Stimulated activated CD4-positive, alpha-beta T cell treated with anti-CD3 and anti-CD28 coated beads, Interleukin-4, amount 100 ng/mL, for 4 hours (primary cell): Measurements from ENCODE around the gene RECK.
"Not testable (repeated sequence)": the region's sequence is repeated elsewhere in the genome, so short reads cannot be mapped to it uniquely, and the experiment has no call there.

Source experiments
- DNase-seq, 2 experiments: peaks; one replicate each; pipeline ENCODE4 v3.0.0-alpha.2; 2020

RECK gene

DNA sequence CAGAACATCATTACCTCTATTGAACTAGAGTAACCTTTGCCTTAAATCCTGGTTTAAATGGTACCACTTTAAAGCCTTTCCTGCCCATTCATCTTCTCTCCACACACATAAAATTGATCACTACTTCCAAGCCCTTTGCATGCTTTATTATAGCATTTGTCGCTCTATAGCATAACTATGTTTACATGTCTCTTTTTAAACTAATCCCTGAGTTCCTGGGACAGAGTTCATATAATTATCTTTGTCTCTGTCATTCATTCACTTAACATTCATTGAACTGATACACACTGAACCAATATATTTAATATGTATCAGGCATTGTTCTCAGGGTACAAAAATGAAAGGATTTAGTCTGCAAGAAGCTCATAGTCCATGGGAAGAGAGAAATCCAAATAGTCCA, 37.3 kb downstream of the RECK start:
- DNase-seq = no peak

DNA sequence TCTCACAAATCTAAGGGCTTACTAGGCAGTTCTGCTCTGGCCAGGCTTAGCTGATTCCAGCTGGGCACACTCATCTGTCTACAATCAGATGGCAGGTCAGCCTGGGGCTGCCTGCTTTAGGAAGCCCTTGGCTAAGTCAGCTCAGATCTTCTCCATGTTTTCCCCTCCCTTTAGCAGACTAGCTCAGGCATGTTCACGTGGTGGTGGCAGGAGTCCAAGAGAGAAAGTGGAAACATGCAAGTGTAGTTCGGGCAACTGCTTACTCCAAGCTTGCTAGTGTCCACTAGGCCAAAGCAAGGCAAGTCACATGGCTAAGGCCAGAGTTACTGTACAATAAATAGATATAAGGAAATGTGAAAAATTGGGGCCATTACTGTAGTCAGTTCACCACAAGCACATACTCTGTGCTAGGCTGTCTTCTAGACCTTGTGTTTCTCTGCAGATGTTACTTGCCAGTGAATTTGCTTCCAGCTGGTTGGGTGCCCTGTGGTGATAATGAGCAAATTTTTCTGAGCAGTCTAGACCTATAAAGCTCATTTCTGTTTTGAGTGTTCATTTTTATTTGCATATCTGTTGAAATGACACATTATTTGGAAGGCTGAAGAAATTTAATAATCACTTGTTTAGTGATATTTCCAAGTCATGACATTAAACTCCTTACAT, 38.3 kb downstream of the RECK start:
- no peak for DNase-seq

DNA sequence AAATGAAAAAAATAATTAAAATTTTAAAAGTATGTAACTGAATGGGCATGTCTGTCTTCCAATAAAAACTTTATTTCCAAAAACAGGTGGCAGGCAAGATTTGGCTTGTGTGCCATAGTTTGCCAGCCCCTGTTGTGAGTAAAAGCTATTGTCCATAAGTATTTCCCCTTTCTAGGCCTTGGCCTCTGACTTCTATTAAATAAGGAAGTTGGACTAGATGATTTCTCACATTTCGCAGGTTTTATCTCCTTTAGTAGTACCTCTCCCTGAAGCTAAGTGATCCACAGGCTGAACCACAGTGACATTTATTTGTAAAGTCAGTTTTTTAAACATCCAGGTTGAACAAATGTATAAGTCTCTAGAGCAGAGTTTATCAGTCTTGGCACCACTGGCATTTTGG, 41.3 kb downstream of the RECK start:
- DNase-seq = no peak

DNA sequence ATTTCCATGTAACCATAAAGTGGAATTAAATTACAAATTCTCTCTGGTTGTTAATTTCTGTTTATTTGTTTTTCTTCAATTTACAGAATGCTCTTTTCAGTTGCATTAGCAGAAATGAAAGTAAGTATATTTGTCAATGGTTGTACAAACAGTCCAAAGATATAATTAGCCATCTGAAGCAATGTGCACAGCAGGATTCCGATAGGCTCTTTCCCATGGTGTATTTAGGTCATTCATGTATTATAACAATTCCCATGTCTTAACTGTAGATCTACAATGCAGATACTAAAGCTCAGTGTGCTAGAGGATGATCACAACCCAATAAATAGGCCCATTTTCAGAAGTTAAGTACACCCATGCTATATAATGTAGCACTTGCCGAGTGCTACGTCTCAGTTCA, 43.8 kb downstream of the RECK start:
- no peak for DNase-seq

- DNase-seq = no peak
Observed at GRCh38 chr9:36082931-36083330, 46.2 kb downstream of the RECK start.

- DNase-seq = no peak
Observed at GRCh38 chr9:36086442-36086841, 49.7 kb downstream of the RECK start.

GRCh38 chr9:36087054-36087453, 50.3 kb downstream of the RECK start:
- DNase-seq = not testable (repeated sequence)

DNA sequence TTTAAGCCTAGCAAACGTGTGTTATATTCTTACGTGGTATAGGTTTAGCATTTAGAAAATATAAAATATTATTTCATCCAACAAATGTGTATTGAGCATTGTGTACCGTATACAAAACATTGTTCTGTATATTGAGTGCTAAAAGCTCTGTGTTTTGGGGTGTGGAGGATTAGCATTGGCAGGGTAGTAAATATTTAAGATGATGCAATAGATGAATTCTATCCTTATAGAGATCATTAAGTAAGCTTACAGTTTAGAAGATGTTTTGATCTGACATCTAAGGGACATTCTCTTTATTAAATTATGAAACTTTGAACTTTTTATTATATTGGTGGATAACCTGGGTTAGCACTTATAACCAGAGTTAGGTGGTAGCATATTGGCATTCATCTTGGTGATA, 51.3 kb downstream of the RECK start:
- no peak for DNase-seq

DNA sequence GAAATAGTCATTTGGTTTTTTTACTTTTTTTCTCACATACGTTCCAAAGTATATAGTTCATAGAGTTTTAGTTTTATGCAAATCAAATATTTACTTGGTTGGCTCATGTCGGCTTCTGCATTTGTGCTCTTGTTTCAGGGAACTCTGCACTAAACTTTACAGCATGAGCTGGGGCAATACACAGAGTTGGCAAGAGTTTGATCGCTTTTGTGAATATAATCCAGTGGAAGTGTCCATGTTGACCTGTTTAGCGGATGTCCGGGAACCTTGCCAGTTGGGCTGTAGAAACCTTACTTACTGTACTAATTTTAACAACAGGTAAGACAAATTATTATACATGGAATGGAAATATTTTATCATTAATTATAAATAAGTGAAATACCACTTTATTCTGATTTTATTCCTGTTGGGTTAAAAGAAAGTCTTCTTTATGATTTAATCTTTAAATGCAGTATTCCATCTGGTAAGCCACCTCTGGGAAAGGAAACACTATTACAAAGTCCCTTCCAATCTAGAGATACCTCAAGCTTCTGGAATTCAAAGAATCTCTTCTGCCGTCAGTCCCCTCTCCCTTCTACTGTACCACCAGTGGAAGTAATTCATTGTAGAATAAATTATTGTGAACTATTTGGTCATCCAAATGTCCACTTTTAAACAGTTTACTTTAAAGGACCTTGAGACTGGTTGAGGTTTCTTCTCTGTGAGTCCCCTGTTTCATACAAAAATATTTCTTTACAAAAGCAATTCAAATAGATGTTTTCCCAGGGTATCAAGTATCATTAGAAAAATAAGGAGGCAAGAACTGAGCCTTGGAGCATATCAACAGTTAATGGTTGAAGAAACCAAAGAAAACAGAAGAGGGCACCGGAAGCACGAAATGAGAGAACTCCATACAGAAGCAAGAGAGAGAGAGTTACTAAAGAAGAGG, 54.6 kb downstream of the RECK start:
- no peak for DNase-seq

GRCh38 chr9:36092014-36092413, 55.3 kb downstream of the RECK start:
- no peak for DNase-seq

DNA sequence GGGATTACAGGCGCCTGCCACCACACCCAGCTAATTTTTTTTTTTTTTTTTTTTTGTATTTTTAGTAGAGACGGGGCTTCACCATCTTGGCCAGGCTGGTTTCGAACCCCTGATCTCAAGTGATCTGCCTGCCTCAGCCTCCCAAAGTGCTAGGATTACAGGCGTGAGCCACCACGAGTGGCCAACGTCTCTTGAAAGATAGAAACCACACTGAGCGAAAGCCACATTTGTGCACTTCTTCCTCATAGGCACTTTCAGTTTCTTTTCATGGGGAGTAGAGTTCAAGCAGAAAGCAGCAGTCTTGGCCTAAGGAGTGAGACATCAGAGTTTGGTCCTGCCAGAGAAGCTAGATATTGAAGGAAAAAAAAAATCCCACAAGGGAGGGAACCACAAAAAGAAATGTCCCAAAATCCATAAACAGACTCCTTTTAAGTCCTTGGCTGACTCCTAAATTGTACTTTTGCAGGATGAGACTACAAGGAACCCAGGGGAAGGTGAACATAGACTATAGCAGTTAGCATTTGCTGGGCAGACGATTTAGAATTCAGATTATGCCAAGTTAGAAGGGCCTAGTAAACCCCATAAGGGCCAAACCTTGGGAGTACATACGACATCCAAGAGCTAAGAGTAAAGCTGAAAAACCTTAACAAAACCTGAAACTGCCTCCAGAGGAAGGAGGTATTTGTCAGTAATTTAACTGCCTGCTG, 55.9 kb downstream of the RECK start:
- peak; percentile 7 to 38 for DNase-seq

DNA sequence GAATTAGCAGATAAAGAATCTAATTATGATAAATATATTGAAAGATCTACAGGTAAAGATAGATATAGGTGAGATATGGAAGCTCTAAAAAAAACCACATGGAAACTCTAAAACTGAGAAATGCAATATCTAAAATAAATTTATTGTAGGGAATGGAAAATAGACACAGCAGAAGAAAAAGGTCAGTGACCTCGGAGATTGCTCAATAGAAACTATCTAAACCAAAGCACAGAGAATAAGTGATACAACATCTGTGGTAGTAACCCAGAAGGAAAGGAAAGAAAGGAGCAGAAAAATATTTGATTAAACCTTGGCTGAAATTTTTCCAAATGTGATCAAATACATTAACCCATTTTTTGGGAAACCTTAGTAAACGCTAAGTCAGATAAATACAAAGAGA, 56.7 kb downstream of the RECK start:
- no peak for DNase-seq

DNA sequence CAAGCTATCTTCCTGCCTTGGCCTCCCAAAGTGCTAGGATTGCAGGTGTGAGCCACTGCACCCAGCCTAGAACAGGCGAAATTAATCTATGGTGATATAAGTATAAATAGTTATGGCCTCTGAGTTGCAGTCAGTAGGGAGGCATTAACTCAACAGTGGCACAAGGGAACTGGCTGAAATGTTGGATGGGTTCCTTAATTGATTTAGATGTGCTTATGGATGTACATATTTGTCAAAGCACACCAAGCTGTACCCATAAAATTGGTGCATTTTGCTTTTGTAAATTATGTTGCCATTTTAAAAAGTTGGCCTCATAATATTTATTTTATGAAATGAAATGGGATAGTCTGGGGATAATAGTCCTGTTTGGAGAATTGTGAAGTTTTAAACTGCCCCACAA, 63.0 kb downstream of the RECK start:
- no peak for DNase-seq

GRCh38 chr9:36100532-36100931, 63.8 kb downstream of the RECK start:
- no peak for DNase-seq

DNA sequence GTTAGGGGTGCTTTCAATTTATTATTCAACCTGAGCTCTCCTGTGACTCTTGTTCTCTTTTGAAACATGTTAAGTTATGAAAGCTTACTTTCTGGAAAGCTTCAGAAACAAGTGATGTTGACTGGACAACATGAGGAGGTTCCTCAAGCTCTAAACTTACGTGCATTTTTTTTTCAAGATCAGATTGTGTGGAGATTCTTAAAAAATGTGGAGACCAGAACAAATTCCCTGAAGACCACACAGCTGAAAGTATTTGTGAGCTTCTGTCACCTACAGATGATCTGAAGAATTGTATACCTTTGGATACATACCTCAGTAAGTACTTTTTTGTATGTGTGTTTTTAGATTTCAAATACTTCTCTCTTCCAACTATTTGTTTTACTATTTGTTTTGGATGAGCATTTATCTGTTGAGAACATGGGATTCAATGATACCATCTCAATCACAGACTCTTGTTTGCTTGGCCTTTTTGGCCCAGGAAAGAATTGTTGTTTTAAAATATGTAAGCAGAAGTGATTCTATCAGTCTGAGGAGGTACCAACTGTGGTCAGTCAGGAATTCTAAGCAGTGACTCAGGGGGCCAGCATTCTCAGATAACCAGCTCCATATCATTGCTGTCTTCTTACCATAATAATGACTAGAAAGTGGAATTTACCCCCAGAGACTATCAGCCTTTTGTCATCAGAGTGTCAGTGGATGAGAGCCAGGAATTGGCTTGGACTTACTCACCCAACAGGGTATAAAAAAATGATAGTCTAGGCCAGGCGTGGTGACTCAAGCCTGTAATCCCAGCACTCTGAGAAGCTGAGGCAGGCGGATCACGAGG, 65.4 kb downstream of the RECK start:
- no peak for DNase-seq

GRCh38 chr9:36102742-36103495, 66.2 kb downstream of the RECK start:
- peak; percentile 85 to 87 for DNase-seq

GRCh38 chr9:36109071-36109470, 72.4 kb downstream of the RECK start:
- DNase-seq = no peak

DNA sequence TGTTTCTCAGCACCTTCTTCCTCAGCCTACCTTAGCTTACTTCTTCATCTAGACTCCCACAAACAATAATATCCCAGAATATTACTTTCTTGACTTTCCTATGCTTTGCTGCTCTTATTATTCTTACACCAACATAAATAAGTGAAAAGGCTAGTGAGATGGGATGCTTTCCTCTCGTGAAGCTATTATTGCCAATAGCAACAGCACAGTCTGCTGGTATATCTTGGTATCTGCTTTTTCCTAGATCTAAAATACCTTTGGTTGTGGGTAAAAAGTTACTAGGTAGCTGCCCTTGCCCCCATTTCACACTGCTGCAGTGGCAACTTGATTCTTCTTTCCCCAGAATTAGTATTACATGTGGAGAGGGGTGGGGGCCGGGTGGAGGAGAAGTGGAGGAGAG, 73.7 kb downstream of the RECK start:
- no peak for DNase-seq

DNA sequence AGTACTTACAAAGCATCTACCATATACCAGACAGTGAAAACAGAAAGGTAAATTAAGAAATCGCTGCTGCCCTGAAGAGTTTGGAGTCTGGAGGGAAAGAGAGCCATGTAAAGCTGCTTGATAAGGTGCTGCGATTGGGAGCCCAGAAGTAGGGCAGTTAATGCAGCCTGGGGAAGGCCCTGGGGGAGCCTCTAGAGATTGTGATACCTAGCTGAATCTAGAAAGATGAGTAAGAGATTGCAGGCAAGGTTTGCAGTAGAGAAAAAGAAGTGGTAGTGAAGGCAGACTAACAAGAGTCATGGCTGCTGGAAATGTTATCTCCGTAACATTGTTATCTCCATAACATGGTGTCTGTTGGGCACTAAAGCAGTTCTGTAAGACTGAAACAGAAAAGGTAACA, 75.8 kb downstream of the RECK start:
- DNase-seq = no peak

DNA sequence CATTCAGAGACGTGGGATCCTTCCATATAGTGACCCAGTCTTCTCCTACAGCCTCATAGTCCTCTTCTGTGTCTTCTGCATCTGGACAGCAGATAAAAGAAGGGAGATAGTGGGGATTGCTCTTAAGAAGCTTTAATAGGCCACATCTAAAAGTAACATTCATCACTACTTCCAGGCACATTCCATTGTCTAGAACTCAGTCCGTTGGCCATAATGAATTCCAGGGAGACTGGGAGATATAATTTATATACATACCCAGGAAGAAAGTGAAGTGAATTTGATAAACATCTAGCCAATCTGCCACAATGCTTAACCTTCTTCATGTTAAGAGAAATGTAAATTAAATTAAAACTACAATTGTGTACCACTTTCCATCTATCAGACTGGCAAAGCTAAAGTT, 77.3 kb downstream of the RECK start:
- no peak for DNase-seq

GRCh38 chr9:36116593-36116992, 79.9 kb downstream of the RECK start:
- DNase-seq = no peak

- no peak for DNase-seq
Observed at GRCh38 chr9:36118201-36118600, 81.5 kb downstream of the RECK start.
